ENCODE data around the gene SNX11.

The SNX11 gene, protein sequence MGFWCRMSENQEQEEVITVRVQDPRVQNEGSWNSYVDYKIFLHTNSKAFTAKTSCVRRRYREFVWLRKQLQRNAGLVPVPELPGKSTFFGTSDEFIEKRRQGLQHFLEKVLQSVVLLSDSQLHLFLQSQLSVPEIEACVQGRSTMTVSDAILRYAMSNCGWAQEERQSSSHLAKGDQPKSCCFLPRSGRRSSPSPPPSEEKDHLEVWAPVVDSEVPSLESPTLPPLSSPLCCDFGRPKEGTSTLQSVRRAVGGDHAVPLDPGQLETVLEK
- long read RNA-seq, transcript SNX11-202 (8 exons, 2,733 nt) = minor isoform, 5 of 117 reads
- long read RNA-seq, transcript SNX11-201 (7 exons, 2,315 nt) = major isoform, 72 of 117 reads
- long read RNA-seq, transcript SNX11-210 (7 exons, 1,282 nt) = minor isoform, 9 of 117 reads
- long read RNA-seq, partial matches to known transcripts = 4 of 117 reads
- long read RNA-seq, other reads (novel, unspliced or antisense) = 24 of 117 reads

DNA sequence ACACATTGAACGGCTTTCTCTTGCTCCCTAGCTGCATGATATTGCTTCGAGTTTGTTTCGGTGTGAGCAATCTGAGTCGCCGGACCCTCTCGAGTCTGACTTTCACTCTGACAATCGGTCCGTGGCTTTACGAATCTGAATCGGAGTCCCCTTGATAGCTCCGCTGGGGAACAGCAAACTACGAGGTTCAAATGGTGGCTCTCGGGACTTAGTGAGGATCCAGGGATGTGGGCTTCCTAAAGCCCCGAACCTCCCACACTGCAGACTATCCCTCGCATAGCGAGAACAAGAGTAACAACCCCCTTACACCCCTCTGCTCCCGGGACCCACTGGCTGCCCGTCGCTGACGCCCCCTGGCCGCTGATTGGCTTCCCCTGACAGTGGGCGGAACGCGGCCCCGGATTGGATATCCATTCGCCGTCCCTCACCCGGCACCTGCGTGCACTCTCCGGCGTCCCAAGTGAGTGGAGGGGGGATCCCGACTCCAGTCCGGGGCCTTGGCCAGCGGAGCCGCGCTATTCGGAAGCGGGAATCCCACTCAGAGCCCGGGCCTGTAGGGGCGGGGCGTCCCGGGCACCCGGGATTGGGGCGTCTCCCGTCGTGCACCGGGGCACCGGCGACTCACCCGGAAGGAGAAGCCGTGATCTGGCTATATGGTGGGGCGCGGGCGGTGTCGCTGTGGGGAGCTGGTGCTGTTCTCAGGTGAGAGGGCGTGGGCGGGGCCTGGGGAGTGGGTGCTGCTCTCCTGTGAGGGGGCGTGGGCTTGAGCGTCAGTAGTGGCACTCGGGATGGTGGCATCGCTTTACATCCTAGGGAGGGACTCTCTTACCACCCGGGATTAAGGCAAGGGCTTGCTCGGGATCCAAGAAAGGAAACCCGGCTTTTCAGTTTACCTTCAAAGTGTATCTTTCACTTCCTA, at the start of gene SNX11:
SNX11 (plus strand) TSS at position 630 of the 919 bp plus-strand sequence. CDS start 4,278 bp downstream, outside the sequence.
- H3K27ac ChIP-seq (replicated peaks) = peak within 1 kb of the TSS; percentile 88
- TF ChIP-seq SPI1 (IDR thresholded peaks at IDR 0.05; ENCODE audit: borderline replicate concordance, low read depth) = no peak; the same call in 1 of the 2 replicates
- peak; percentile 58; the same call in 1 of the 2 replicates for TF ChIP-seq GABPA (IDR thresholded peaks at IDR 0.05; ENCODE audit: low read depth)
- no peak for TF ChIP-seq POLR2AphosphoS5 (IDR thresholded peaks at IDR 0.05; ENCODE audit: low read depth)
- TF ChIP-seq, protein P1, sequence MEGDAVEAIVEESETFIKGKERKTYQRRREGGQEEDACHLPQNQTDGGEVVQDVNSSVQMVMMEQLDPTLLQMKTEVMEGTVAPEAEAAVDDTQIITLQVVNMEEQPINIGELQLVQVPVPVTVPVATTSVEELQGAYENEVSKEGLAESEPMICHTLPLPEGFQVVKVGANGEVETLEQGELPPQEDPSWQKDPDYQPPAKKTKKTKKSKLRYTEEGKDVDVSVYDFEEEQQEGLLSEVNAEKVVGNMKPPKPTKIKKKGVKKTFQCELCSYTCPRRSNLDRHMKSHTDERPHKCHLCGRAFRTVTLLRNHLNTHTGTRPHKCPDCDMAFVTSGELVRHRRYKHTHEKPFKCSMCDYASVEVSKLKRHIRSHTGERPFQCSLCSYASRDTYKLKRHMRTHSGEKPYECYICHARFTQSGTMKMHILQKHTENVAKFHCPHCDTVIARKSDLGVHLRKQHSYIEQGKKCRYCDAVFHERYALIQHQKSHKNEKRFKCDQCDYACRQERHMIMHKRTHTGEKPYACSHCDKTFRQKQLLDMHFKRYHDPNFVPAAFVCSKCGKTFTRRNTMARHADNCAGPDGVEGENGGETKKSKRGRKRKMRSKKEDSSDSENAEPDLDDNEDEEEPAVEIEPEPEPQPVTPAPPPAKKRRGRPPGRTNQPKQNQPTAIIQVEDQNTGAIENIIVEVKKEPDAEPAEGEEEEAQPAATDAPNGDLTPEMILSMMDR (IDR thresholded peaks at IDR 0.05; ENCODE audit: insufficient read depth, low read length) = no peak
- TF ChIP-seq, protein P2, sequence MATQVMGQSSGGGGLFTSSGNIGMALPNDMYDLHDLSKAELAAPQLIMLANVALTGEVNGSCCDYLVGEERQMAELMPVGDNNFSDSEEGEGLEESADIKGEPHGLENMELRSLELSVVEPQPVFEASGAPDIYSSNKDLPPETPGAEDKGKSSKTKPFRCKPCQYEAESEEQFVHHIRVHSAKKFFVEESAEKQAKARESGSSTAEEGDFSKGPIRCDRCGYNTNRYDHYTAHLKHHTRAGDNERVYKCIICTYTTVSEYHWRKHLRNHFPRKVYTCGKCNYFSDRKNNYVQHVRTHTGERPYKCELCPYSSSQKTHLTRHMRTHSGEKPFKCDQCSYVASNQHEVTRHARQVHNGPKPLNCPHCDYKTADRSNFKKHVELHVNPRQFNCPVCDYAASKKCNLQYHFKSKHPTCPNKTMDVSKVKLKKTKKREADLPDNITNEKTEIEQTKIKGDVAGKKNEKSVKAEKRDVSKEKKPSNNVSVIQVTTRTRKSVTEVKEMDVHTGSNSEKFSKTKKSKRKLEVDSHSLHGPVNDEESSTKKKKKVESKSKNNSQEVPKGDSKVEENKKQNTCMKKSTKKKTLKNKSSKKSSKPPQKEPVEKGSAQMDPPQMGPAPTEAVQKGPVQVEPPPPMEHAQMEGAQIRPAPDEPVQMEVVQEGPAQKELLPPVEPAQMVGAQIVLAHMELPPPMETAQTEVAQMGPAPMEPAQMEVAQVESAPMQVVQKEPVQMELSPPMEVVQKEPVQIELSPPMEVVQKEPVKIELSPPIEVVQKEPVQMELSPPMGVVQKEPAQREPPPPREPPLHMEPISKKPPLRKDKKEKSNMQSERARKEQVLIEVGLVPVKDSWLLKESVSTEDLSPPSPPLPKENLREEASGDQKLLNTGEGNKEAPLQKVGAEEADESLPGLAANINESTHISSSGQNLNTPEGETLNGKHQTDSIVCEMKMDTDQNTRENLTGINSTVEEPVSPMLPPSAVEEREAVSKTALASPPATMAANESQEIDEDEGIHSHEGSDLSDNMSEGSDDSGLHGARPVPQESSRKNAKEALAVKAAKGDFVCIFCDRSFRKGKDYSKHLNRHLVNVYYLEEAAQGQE (IDR thresholded peaks at IDR 0.05; ENCODE audit: insufficient replicate concordance, low read depth) = no peak
- H3K4me3 ChIP-seq (replicated peaks; ENCODE audit: insufficient read depth, low read length) = peak within 1 kb of the TSS; percentile 70
- no peaks in the 10 kb centered on the region for H3K27me3 ChIP-seq (ENCODE audit: insufficient read depth, poor library complexity, severe bottlenecking)
- DNase-seq (ENCODE audit: low read depth in 1 of 2, low spot score in 1 of 2) = peak; percentile 81 to 90

DNA sequence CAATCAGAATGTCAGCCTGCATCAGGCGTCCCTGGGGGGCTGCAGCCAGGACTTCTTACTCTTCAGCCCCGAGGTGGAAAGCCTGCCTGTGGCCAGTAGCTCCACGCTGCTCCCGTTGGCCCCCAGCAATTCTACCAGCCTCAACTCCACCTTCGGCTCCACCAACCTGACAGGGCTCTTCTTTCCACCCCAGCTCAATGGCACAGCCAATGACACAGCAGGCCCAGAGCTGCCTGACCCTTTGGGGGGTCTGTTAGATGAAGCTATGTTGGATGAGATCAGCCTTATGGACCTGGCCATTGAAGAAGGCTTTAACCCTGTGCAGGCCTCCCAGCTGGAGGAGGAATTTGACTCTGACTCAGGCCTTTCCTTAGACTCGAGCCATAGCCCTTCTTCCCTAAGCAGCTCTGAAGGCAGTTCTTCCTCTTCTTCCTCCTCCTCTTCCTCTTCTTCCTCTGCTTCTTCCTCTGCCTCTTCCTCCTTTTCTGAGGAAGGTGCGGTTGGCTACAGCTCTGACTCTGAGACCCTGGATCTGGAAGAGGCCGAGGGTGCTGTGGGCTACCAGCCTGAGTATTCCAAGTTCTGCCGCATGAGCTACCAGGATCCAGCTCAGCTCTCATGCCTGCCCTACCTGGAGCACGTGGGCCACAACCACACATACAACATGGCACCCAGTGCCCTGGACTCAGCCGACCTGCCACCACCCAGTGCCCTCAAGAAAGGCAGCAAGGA, 49.0 kb upstream of the SNX11 start:
- no peak for DNase-seq (ENCODE audit: low read depth in 1 of 2, low spot score in 1 of 2)
- no peak overlapping the region for H3K27ac ChIP-seq (replicated peaks)
- no peak overlapping the region for H3K4me3 ChIP-seq (replicated peaks; ENCODE audit: insufficient read depth, low read length)
- no peak for TF ChIP-seq GABPA (IDR thresholded peaks at IDR 0.05; ENCODE audit: low read depth)
- no peak for TF ChIP-seq POLR2AphosphoS5 (IDR thresholded peaks at IDR 0.05; ENCODE audit: low read depth)
- no peak for TF ChIP-seq SPI1 (IDR thresholded peaks at IDR 0.05; ENCODE audit: borderline replicate concordance, low read depth)
- TF ChIP-seq, protein P2 (IDR thresholded peaks at IDR 0.05; ENCODE audit: insufficient replicate concordance, low read depth) = no peak
- no peaks in the 10 kb centered on the region for H3K27me3 ChIP-seq (ENCODE audit: insufficient read depth, poor library complexity, severe bottlenecking)

DNA sequence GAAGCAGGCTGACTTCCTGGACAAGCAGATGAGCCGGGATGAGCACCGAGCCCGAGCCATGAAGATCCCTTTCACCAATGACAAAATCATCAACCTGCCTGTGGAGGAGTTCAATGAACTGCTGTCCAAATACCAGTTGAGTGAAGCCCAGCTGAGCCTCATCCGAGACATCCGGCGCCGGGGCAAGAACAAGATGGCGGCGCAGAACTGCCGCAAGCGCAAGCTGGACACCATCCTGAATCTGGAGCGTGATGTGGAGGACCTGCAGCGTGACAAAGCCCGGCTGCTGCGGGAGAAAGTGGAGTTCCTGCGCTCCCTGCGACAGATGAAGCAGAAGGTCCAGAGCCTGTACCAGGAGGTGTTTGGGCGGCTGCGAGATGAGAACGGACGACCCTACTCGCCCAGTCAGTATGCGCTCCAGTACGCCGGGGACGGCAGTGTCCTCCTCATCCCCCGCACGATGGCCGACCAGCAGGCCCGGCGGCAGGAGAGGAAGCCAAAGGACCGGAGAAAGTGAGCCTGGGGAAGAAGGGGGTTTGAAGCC, 48.4 kb upstream of the SNX11 start:
- TF ChIP-seq GABPA (IDR thresholded peaks at IDR 0.05; ENCODE audit: low read depth) (no peak), SPI1 (IDR thresholded peaks at IDR 0.05; ENCODE audit: borderline replicate concordance, low read depth) (no peak), POLR2AphosphoS5 (IDR thresholded peaks at IDR 0.05; ENCODE audit: low read depth) (no peak)
- TF ChIP-seq, protein P1 (IDR thresholded peaks at IDR 0.05; ENCODE audit: insufficient read depth, low read length) = no peak
- TF ChIP-seq, protein P2 (IDR thresholded peaks at IDR 0.05; ENCODE audit: insufficient replicate concordance, low read depth) = no peak
- H3K27me3 ChIP-seq (ENCODE audit: insufficient read depth, poor library complexity, severe bottlenecking) = no peaks in the 10 kb centered on the region
- no peak for DNase-seq (ENCODE audit: low read depth in 1 of 2, low spot score in 1 of 2)
- H3K27ac ChIP-seq (replicated peaks) = no peak overlapping the region
- H3K4me3 ChIP-seq (replicated peaks; ENCODE audit: insufficient read depth, low read length) = no peak overlapping the region

Data from HL-60 (cell line).